SK-N-SH (cell line): ENCODE results near the gene RAD51B. TPM values are rescaled to one million over a fixed set of nuclear protein-coding genes. Genes with fewer than 3 reads are reported as not detected.

Experiments
- CTCF ChIA-PET: fragments of 300-600, 350-600 bp; formaldehyde crosslinking; extraction: SDS; loops from one replicate; lab custom pipeline; 2021; lab: Yijun Ruan, JAX
- POLR2A ChIA-PET: fragments of 350-600 bp; sonication (Branson Sonifier 250); formaldehyde crosslinking; extraction: SDS; loops from one replicate; lab custom pipeline; 2020; ENCODE audit warnings: antibody characterized with exemption, inconsistent platforms; lab: Yijun Ruan, JAX
- DNase-seq: peaks from one replicate; pipeline ENCODE4 v3.0.0; 2012
- H2AFZ ChIP-seq: fragments of 200-600 bp; sonication (generic); 2 replicates; pipeline ENCODE4 v1.8.1; 2016; ENCODE audit warnings: antibody characterized with exemption, mild to moderate bottlenecking, low read depth
- H3F3A ChIP-seq: fragments of 200-600 bp; sonication (generic); replicated peaks from 2 replicates; pipeline ENCODE3; 2016; ENCODE audit warnings: antibody characterized with exemption, mild to moderate bottlenecking; ENCODE audit not compliant: insufficient read depth
- H3K27ac ChIP-seq, 2 experiments: fragments of 200-500 bp in 1 of 2; fragments of 200-600 bp in 1 of 2; sonication (Bioruptor generic) in 1 of 2; sonication (generic), shearing (Covaris generic) in 1 of 2; 2 replicates each; pipeline versions ENCODE4 v1.5.1 to v1.6.1; 2014 to 2016; ENCODE audit warnings: low read depth in 2 of 2, inconsistent platforms in 1 of 2, low read length in 1 of 2, mild to moderate bottlenecking in 1 of 2, mixed read lengths in 1 of 2
- H3K27me3 ChIP-seq: fragments of 200-600 bp; sonication (generic), shearing (Covaris generic); 2 replicates; pipeline ENCODE4 v1.6.1; 2016; ENCODE audit warnings: mixed run types; ENCODE audit not compliant: insufficient read depth
- H3K36me3 ChIP-seq, 2 experiments: fragments of 200-500 bp in 1 of 2; fragments of 200-600 bp in 1 of 2; sonication (Bioruptor generic) in 1 of 2; sonication (generic) in 1 of 2; replicated peaks in 1 of 2; 2 replicates each; pipeline versions ENCODE3 to v1.5.1; 2014 to 2016; ENCODE audit warnings: low read length in 1 of 2, mild to moderate bottlenecking in 1 of 2; ENCODE audit not compliant: insufficient read depth in 2 of 2, control insufficient read depth in 1 of 2
- H3K4me1 ChIP-seq, 2 experiments: fragments of 200-500 bp in 1 of 2; fragments of 200-600 bp in 1 of 2; sonication (Bioruptor generic) in 1 of 2; sonication (generic), shearing (Covaris generic) in 1 of 2; 2 replicates each; pipeline versions ENCODE4 v1.5.1 to v1.6.1; 2014 to 2016; ENCODE audit warnings: low read depth in 1 of 2, low read length in 1 of 2, mixed run types in 1 of 2; ENCODE audit not compliant: insufficient read depth in 2 of 2, control insufficient read depth in 1 of 2
- H3K4me2 ChIP-seq: fragments of 200-600 bp; sonication (generic), shearing (Covaris generic); 2 replicates; pipeline ENCODE4 v1.6.1; 2017; ENCODE audit warnings: mixed run types
- H3K4me3 ChIP-seq, 2 experiments: fragments of 200-500 bp in 1 of 2; fragments of 200-600 bp in 1 of 2; sonication (Bioruptor generic) in 1 of 2; sonication (generic), shearing (Covaris generic) in 1 of 2; 2 replicates each; pipeline versions ENCODE4 v1.5.1 to v1.8.1; 2014 to 2016; ENCODE audit warnings: low read depth in 2 of 2, inconsistent platforms in 1 of 2, low read length in 1 of 2, mild to moderate bottlenecking in 1 of 2, mixed read lengths in 1 of 2, moderate library complexity in 1 of 2
- H3K79me2 ChIP-seq: fragments of 200-600 bp; sonication (generic); 2 replicates; pipeline ENCODE4 v1.8.1; 2017; ENCODE audit warnings: mild to moderate bottlenecking; ENCODE audit not compliant: insufficient read depth
- H3K9ac ChIP-seq: fragments of 200-600 bp; sonication (generic); 2 replicates; pipeline ENCODE4 v1.6.1; 2017; ENCODE audit warnings: mixed run types
- H3K9me2 ChIP-seq: fragments of 200-600 bp; sonication (generic); 2 replicates; pipeline ENCODE4 v1.6.1; 2017; ENCODE audit warnings: mixed run types
- H3K9me3 ChIP-seq: fragments of 200-600 bp; sonication (generic); 2 replicates; pipeline ENCODE4 v1.6.1; 2017; ENCODE audit warnings: mixed run types, mild to moderate bottlenecking, moderate library complexity
- H4K20me1 ChIP-seq: fragments of 200-600 bp; sonication (generic); 2 replicates; pipeline ENCODE4 v1.6.1; 2017; ENCODE audit warnings: mild to moderate bottlenecking, mixed run types; ENCODE audit not compliant: insufficient read depth
- ELF1 ChIP-seq: IDR thresholded peaks from 2 replicates; pipeline ENCODE4 v1.4.0; 2012
- FOSL2 ChIP-seq: IDR thresholded peaks from 2 replicates; pipeline ENCODE4 v1.4.0; 2012; ENCODE audit warnings: low read depth, mild to moderate bottlenecking, moderate library complexity, borderline replicate concordance
- FOXM1 ChIP-seq: IDR thresholded peaks from 2 replicates; pipeline ENCODE4 v1.4.0; 2012; ENCODE audit warnings: low read depth, mild to moderate bottlenecking
- GABPA ChIP-seq: IDR thresholded peaks from 2 replicates; pipeline ENCODE4 v1.4.0; 2012; ENCODE audit warnings: low read depth, mild to moderate bottlenecking
- GATA2 ChIP-seq: sonication (generic); formaldehyde crosslinking; IDR thresholded peaks from 2 replicates; pipeline ENCODE4 v1.5.0; 2020; ENCODE audit warnings: mild to moderate bottlenecking, missing genetic modification reagents
- NFIC ChIP-seq: IDR thresholded peaks from 2 replicates; pipeline ENCODE4 v1.4.0; 2012; ENCODE audit warnings: borderline replicate concordance
- NRF1 ChIP-seq: IDR thresholded peaks from 2 replicates; pipeline ENCODE4 v1.6.1; 2012; ENCODE audit warnings: low read depth, mild to moderate bottlenecking, low read length
- RAD21 ChIP-seq: IDR thresholded peaks from 2 replicates; pipeline ENCODE4 v1.6.1; 2012; ENCODE audit warnings: mild to moderate bottlenecking, low read length
- RCOR1 ChIP-seq: fragments of 150-350 bp; IDR thresholded peaks from 2 replicates; pipeline ENCODE4 v1.6.1; 2017; ENCODE audit warnings: antibody characterized with exemption, low read length
- RFX5 ChIP-seq: IDR thresholded peaks from 2 replicates; pipeline ENCODE4 v1.6.1; 2012; ENCODE audit warnings: mild to moderate bottlenecking, improper control_type of control experiment, low read length
- RXRA ChIP-seq: IDR thresholded peaks from 2 replicates; pipeline ENCODE4 v1.4.0; 2012; ENCODE audit warnings: low read depth, mild to moderate bottlenecking, borderline replicate concordance
- TAF1 ChIP-seq: IDR thresholded peaks from 2 replicates; pipeline ENCODE4 v1.6.1; 2012; ENCODE audit warnings: low read depth, mild to moderate bottlenecking, low read length, moderate library complexity, borderline replicate concordance
- TCF12 ChIP-seq: IDR thresholded peaks from 2 replicates; pipeline ENCODE4 v1.4.0; 2012
- TEAD4 ChIP-seq: IDR thresholded peaks from 2 replicates; pipeline ENCODE4 v1.4.0; 2012; ENCODE audit warnings: mild to moderate bottlenecking, borderline replicate concordance; ENCODE audit not compliant: insufficient read depth
- YY1 ChIP-seq: IDR thresholded peaks from 2 replicates; pipeline ENCODE4 v1.4.0; 2012; ENCODE audit warnings: low read depth, mild to moderate bottlenecking
- WGBS: methylation state at CpG from one replicate; pipeline ENCODE4 v1.1.6; 2017; ENCODE audit warnings: low lambda C conversion rate; 5-methylcytosine and 5-hydroxymethylcytosine counted together
- polyA plus RNA-seq, 3 experiments: library from polyadenylated mRNA; depleted of rRNA; stranded (reverse); fragments of >200 nt; gene quantifications; 2 replicates each; pipeline ENCODE4 v1.2.3, GENCODE V29; 2012
- TF ChIP-seq, protein P1 (sequence below): IDR thresholded peaks from 2 replicates; pipeline ENCODE4 v1.6.1; 2012; ENCODE audit warnings: mild to moderate bottlenecking, low read depth, low read length, moderate library complexity
- TF ChIP-seq, protein P2 (sequence below): fragments of 150-350 bp; IDR thresholded peaks from 2 replicates; pipeline ENCODE4 v1.6.1; 2017; ENCODE audit warnings: antibody characterized with exemption, low read length, low read depth, borderline replicate concordance
- TF ChIP-seq, protein P3 (sequence below): IDR thresholded peaks from 2 replicates; pipeline ENCODE4 v1.4.0; 2012; ENCODE audit warnings: low read depth, borderline replicate concordance

Gene RAD51B
- polyA plus RNA-seq, 1 of the 3 experiments (the other 2 are of a cell fraction), result 6.0 TPM

DNA sequence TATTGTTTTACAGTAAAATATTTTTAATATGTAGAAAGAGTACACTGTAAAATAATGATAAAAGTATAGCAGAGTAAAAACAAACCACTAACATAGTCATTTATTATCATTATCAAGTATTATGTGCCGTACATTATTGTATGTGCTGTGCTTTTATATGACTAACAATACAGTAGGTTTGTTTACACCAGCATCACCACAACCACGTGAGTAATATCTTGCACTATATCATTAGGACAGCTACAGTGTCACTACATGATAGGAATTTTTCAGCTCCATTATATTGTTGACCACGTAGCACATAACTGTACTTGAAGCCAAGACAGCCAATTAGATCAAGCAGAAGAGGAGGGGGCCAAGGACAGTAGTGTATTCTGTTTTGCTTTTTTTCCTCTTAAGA, 415.4 kb downstream of the RAD51B start:
- no peak overlapping the region for H3K4me2 ChIP-seq
- H3K79me2 ChIP-seq, result no peaks in the 10 kb centered on the region
- 82% methylated on average over 3 of the region's 3 CpGs for WGBS
- H2AFZ ChIP-seq, result no peak overlapping the region
- CTCF ChIA-PET, result interaction anchor here (0.6 kb wide), 1 partner anchor 582 kb away, joined by 4 read pairs; no protein-coding TSS in a partner anchor
- H3K9ac ChIP-seq, result no peak overlapping the region
- no peaks in the 10 kb centered on the region for H3K36me3 ChIP-seq
- peaks cover 32% of the 10 kb centered on the region for H3F3A ChIP-seq
- no peaks in the 10 kb centered on the region for H3K9me2 ChIP-seq
- POLR2A ChIA-PET, result no interaction called here
- H3K4me3 ChIP-seq, result no peak overlapping the region
- no peak for DNase-seq
- no peaks in the 10 kb centered on the region for H3K9me3 ChIP-seq
- no peak overlapping the region; a peak in 1 of 4 replicates for H3K27ac ChIP-seq
- TF ChIP-seq NRF1 (no peak), GATA2 (no peak), NFIC (no peak), YY1 (no peak), TEAD4 (no peak), TAF1 (no peak), FOXM1 (no peak), RFX5 (no peak), GABPA (no peak), RCOR1 (no peak), FOSL2 (no peak), TCF12 (no peak), ELF1 (no peak), RXRA (no peak), RAD21 (no peak)
- TF ChIP-seq, protein P1, sequence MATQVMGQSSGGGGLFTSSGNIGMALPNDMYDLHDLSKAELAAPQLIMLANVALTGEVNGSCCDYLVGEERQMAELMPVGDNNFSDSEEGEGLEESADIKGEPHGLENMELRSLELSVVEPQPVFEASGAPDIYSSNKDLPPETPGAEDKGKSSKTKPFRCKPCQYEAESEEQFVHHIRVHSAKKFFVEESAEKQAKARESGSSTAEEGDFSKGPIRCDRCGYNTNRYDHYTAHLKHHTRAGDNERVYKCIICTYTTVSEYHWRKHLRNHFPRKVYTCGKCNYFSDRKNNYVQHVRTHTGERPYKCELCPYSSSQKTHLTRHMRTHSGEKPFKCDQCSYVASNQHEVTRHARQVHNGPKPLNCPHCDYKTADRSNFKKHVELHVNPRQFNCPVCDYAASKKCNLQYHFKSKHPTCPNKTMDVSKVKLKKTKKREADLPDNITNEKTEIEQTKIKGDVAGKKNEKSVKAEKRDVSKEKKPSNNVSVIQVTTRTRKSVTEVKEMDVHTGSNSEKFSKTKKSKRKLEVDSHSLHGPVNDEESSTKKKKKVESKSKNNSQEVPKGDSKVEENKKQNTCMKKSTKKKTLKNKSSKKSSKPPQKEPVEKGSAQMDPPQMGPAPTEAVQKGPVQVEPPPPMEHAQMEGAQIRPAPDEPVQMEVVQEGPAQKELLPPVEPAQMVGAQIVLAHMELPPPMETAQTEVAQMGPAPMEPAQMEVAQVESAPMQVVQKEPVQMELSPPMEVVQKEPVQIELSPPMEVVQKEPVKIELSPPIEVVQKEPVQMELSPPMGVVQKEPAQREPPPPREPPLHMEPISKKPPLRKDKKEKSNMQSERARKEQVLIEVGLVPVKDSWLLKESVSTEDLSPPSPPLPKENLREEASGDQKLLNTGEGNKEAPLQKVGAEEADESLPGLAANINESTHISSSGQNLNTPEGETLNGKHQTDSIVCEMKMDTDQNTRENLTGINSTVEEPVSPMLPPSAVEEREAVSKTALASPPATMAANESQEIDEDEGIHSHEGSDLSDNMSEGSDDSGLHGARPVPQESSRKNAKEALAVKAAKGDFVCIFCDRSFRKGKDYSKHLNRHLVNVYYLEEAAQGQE, result no peak
- TF ChIP-seq, protein P2, sequence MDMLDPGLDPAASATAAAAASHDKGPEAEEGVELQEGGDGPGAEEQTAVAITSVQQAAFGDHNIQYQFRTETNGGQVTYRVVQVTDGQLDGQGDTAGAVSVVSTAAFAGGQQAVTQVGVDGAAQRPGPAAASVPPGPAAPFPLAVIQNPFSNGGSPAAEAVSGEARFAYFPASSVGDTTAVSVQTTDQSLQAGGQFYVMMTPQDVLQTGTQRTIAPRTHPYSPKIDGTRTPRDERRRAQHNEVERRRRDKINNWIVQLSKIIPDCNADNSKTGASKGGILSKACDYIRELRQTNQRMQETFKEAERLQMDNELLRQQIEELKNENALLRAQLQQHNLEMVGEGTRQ, result no peak
- TF ChIP-seq, protein P3, sequence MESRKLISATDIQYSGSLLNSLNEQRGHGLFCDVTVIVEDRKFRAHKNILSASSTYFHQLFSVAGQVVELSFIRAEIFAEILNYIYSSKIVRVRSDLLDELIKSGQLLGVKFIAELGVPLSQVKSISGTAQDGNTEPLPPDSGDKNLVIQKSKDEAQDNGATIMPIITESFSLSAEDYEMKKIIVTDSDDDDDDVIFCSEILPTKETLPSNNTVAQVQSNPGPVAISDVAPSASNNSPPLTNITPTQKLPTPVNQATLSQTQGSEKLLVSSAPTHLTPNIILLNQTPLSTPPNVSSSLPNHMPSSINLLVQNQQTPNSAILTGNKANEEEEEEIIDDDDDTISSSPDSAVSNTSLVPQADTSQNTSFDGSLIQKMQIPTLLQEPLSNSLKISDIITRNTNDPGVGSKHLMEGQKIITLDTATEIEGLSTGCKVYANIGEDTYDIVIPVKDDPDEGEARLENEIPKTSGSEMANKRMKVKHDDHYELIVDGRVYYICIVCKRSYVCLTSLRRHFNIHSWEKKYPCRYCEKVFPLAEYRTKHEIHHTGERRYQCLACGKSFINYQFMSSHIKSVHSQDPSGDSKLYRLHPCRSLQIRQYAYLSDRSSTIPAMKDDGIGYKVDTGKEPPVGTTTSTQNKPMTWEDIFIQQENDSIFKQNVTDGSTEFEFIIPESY, result no peak
- H3K4me1 ChIP-seq, result peaks cover 0 to 25% of the 10 kb centered on the region in 2 experiments; a peak in 3 of 4 replicates
- no peaks in the 10 kb centered on the region for H4K20me1 ChIP-seq
- no peaks in the 10 kb centered on the region for H3K27me3 ChIP-seq
